ENCODE results near the gene ANTXR1. TPM values are rescaled to one million over a fixed set of nuclear protein-coding genes. Genes with fewer than 3 reads are reported as not detected.

Gene ANTXR1
- total and polyA plus RNA-seq, 9 of the 15 experiments (the other 6 are each of a cell fraction or from before 2014, with no cell fraction given), result 0.07 to 1.00 (median 0.54) TPM

- TF ChIP-seq ZBTB40 (IDR thresholded peaks at IDR 0.05), result 0 out of 2 replicates have a peak, but pooled peaks have one; percentile 20
- no peak for TF ChIP-seq ZBTB40 (CRISPR knock-in tag; IDR thresholded peaks at IDR 0.05)
- 0 out of 2 replicates have a peak, but pooled peaks have one; percentile 59 for TF ChIP-seq MTA3 (IDR thresholded peaks at IDR 0.05; ENCODE audit: borderline replicate concordance)
- TF ChIP-seq CBX1 (IDR thresholded peaks at IDR 0.05; ENCODE audit: low read depth), result peak; percentile 59; the same call in 1 of the 2 replicates
- TF ChIP-seq ZNF280A (IDR thresholded peaks at IDR 0.05; ENCODE audit: low read depth, partially characterized antibody), result no peak
- TF ChIP-seq MAZ (CRISPR knock-in tag; conservative IDR thresholded peaks at IDR 0.05 in 1 of 2, IDR thresholded peaks at IDR 0.05 in 1 of 2), result peak; percentile 38 to 45; a peak in 2 of 4 replicates
- TF ChIP-seq TAF9B (IDR thresholded peaks at IDR 0.05; ENCODE audit: partially characterized antibody), result peak; percentile 24
- 0 out of 2 replicates have a peak, but pooled peaks have one; percentile 25 for TF ChIP-seq TCF3 (CRISPR knock-in tag; IDR thresholded peaks at IDR 0.05)
- TF ChIP-seq SREBF2 (CRISPR knock-in tag; IDR thresholded peaks at IDR 0.05), result no peak
- peak; percentile 82 for TF ChIP-seq GTF2E2 (tag; IDR thresholded peaks at IDR 0.05)
- TF ChIP-seq ZBTB7A (IDR thresholded peaks at IDR 0.05; ENCODE audit: borderline replicate concordance, control insufficient read depth, low read depth, low read length), result 0 out of 2 replicates have a peak, but pooled peaks have one; percentile 20
- TF ChIP-seq VEZF1 (CRISPR knock-in tag; IDR thresholded peaks at IDR 0.05), result peak; percentile 8
- TF ChIP-seq RHOXF2B (CRISPR knock-in tag; conservative IDR thresholded peaks at IDR 0.05), result no peak
Measured at GRCh38 chr2:69177785-69178636, 165.0 kb downstream of the ANTXR1 start (continued).
